Measurements from ENCODE around the gene CCSER1.

CCSER1 gene

GRCh38 chr4:91630764-91631163 lies 1503.6 kb downstream of the CCSER1 start:
- H3K27ac ChIP-seq (ENCODE audit: low read depth, low read length, poor library complexity, severe bottlenecking) = no peak overlapping the region
- H3K9me3 ChIP-seq (ENCODE audit: low read length) = no peaks in the 10 kb centered on the region
- TF ChIP-seq CTCF (IDR thresholded peaks at IDR 0.05; ENCODE audit: low read length) = no peak
- no peak for TF ChIP-seq EZH2 (IDR thresholded peaks at IDR 0.05; ENCODE audit: borderline replicate concordance, low read length)
- H3K9me2 ChIP-seq (ENCODE audit: low read depth, low read length) = no peaks in the 10 kb centered on the region
- H3K79me2 ChIP-seq (ENCODE audit: insufficient read depth, low read length) = no peaks in the 10 kb centered on the region
- no peak overlapping the region for H2AFZ ChIP-seq (ENCODE audit: low read length)
- H3K4me1 ChIP-seq (ENCODE audit: insufficient read depth, low read length, severe bottlenecking) = no peaks in the 10 kb centered on the region
- no peaks in the 10 kb centered on the region for H3K36me3 ChIP-seq (ENCODE audit: insufficient read depth, low read length)
- H3K4me3 ChIP-seq (ENCODE audit: low read depth, low read length, poor library complexity, severe bottlenecking) = no peak overlapping the region
- H3K9ac ChIP-seq (ENCODE audit: low read length) = no peak overlapping the region
- no peaks in the 10 kb centered on the region for H3F3A ChIP-seq (ENCODE audit: insufficient read depth, low read length)
- no peaks in the 10 kb centered on the region for H3K27me3 ChIP-seq (ENCODE audit: insufficient read depth, low read length)
- H4K20me1 ChIP-seq (ENCODE audit: insufficient read depth, low read length) = no peaks in the 10 kb centered on the region
- H3K4me2 ChIP-seq (ENCODE audit: low read length) = no peak overlapping the region

- Histone ChIP-seq H2AFZ (ENCODE audit: low read length) (no peak overlapping the region), H3K9me2 (ENCODE audit: low read depth, low read length) (no peaks in the 10 kb centered on the region), H3K27me3 (ENCODE audit: insufficient read depth, low read length) (no peaks in the 10 kb centered on the region), H3F3A (ENCODE audit: insufficient read depth, low read length) (no peaks in the 10 kb centered on the region), H3K9ac (ENCODE audit: low read length) (no peak overlapping the region), H3K36me3 (ENCODE audit: insufficient read depth, low read length) (no peaks in the 10 kb centered on the region), H3K4me2 (ENCODE audit: low read length) (no peak overlapping the region), H3K27ac (ENCODE audit: low read depth, low read length, poor library complexity, severe bottlenecking) (no peak overlapping the region), H4K20me1 (ENCODE audit: insufficient read depth, low read length) (no peaks in the 10 kb centered on the region), H3K4me3 (ENCODE audit: low read depth, low read length, poor library complexity, severe bottlenecking) (no peak overlapping the region), H3K9me3 (ENCODE audit: low read length) (no peaks in the 10 kb centered on the region), H3K79me2 (ENCODE audit: insufficient read depth, low read length) (no peaks in the 10 kb centered on the region), H3K4me1 (ENCODE audit: insufficient read depth, low read length, severe bottlenecking) (no peaks in the 10 kb centered on the region)
- no peak for TF ChIP-seq EZH2 (IDR thresholded peaks at IDR 0.05; ENCODE audit: borderline replicate concordance, low read length)
- TF ChIP-seq CTCF (IDR thresholded peaks at IDR 0.05; ENCODE audit: low read length) = no peak
Measured at GRCh38 chr4:91631335-91631734, 1504.1 kb downstream of the CCSER1 start.

- Histone ChIP-seq H3F3A (ENCODE audit: insufficient read depth, low read length) (no peaks in the 10 kb centered on the region), H3K9ac (ENCODE audit: low read length) (no peak overlapping the region), H2AFZ (ENCODE audit: low read length) (no peak overlapping the region), H3K27ac (ENCODE audit: low read depth, low read length, poor library complexity, severe bottlenecking) (no peak overlapping the region), H3K4me3 (ENCODE audit: low read depth, low read length, poor library complexity, severe bottlenecking) (no peak overlapping the region), H3K4me1 (ENCODE audit: insufficient read depth, low read length, severe bottlenecking) (no peaks in the 10 kb centered on the region), H3K4me2 (ENCODE audit: low read length) (no peak overlapping the region), H3K79me2 (ENCODE audit: insufficient read depth, low read length) (no peaks in the 10 kb centered on the region), H3K27me3 (ENCODE audit: insufficient read depth, low read length) (no peaks in the 10 kb centered on the region), H4K20me1 (ENCODE audit: insufficient read depth, low read length) (no peaks in the 10 kb centered on the region), H3K36me3 (ENCODE audit: insufficient read depth, low read length) (no peaks in the 10 kb centered on the region), H3K9me2 (ENCODE audit: low read depth, low read length) (no peaks in the 10 kb centered on the region), H3K9me3 (ENCODE audit: low read length) (no peaks in the 10 kb centered on the region)
- no peak for TF ChIP-seq EZH2 (IDR thresholded peaks at IDR 0.05; ENCODE audit: borderline replicate concordance, low read length)
- TF ChIP-seq CTCF (IDR thresholded peaks at IDR 0.05; ENCODE audit: low read length) = no peak
Measured at GRCh38 chr4:91636083-91636482, 1508.9 kb downstream of the CCSER1 start.

All from OCI-LY1 (cell line).